COR-L47 (cell line): ENCODE data around the gene ARL4C.

Experiments used
- DNase-seq: peaks from one replicate; lab custom pipeline; 2025; lab: John Stamatoyannopoulos, UW

The ARL4C gene

GRCh38 chr2:234500394-234501006 lies 3.6 kb upstream of the ARL4C start:
- DNase-seq: peak; percentile 24

- DNase-seq: no peak
Measured at GRCh38 chr2:234497594-234498235, 834 bp upstream of the ARL4C start.

DNA sequence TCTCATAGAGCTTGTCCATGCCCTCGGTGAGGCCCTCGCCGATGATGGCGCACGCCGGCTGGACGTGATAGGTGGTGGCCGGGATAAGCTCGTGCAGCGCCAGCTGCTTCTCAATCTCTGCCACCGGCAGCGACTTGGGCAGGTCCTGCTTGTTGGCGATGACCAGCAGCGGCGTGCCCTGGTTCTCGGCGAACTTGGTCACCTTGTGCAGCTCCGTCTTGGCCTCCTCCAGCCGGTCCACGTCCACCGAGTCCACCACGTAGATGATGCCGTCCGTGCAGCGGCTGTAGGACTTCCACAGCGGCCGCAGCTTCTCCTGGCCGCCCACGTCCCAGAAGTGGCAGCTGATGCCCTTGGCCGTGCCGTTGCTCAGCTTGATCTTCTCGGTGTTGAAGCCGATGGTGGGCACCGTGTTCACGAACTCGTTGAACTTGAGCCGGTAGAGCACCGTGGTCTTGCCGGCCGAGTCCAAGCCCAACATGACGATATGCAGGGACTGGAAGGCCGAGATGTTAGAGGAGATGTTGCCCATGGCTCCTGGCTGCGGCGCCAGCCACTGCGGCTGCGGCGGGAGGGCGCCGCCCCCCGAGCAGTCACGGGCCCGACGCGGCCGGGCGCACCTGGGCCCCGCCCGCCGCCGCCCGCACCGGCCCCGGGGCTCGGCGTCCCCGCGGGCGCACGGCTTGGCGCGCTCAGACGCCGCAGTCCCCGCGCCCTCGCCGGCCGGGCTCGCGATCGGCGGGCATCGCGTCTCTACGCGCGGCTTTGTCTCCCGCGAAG lies 636 bp downstream of the ARL4C start:
- DNase-seq: no peak

DNA sequence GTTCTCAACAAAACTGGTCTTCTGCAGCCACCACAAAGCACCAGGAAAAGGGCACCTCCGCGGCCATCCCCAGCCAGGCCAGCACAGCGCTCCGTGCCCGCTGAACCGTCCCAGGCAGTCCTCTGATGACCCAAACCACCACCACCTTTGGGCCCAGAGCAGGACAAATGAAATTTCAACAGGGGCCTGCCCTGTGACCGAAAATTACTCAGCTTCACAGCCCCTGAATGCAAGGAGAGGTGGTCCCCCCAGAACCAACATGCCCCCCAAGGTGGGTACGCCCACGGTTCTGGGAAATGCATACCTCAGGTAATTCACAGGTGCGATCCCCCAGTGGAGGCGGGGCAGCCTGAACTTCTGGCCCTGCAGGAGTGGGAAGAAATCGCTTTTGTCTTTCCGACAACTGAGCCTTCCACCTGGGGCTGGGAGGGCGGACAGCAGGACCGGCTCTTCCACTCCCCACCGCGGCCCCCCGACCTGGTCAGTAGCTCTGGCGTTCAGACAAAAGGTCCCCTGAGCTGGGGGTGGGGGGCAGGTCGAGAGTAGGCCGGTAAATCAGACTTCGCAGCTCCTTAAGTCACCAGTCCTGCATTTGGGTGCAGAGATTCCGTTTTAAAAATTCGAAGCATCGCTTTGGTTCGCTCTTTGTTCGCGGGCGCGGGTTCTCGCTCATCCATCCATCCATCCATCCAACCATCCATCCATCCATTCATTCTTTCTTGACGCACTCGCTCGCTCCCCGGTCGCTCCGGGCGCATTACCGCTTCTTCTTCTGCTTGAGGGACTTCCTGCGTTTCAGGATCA lies 1.4 kb downstream of the ARL4C start:
- DNase-seq: no peak

DNA sequence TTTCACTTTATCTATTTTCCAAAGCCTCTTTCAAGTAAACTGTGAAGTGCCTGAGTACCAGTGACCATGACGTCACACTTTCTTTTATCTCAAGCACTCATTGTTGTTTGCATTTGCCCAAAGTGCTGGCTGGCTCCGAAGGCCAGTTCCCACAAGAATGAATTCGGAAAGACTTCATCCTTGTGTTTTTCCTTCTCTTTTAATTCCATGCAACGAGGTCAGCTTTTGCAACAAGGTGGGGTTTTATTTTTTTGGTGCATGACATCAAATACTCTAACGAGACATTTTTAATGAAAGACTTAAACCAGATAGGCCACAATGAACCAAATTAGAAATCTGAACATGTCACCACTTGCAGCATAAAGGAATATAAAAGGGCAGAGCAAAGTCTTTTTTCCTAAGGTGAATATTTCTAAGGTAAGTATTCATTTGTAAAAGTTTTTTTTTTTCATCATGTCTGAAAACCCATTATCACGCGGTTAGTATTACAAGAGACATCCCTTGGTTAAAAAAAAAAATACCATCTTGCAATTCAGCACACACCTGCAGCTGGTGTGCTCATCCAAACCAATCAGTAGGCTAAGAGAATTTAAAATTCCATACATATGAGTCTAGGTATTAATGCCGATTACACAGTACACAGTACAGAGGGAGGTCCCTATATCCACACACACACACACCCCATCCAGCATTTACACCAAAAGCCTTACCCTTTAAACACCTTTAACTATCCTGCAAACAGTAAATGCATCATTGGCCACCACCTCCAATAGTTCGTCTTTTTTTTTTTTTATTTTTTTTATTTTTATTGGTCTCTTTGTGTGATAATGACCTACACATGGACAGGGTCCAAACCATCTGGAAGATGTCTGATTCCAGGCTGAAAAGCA lies 2.3 kb downstream of the ARL4C start:
- DNase-seq: peak; percentile 14

GRCh38 chr2:234493796-234494195 lies 3.1 kb downstream of the ARL4C start:
- no peak for DNase-seq

GRCh38 chr2:234492717-234493485 lies 4.0 kb downstream of the ARL4C start:
- DNase-seq: no peak

DNA sequence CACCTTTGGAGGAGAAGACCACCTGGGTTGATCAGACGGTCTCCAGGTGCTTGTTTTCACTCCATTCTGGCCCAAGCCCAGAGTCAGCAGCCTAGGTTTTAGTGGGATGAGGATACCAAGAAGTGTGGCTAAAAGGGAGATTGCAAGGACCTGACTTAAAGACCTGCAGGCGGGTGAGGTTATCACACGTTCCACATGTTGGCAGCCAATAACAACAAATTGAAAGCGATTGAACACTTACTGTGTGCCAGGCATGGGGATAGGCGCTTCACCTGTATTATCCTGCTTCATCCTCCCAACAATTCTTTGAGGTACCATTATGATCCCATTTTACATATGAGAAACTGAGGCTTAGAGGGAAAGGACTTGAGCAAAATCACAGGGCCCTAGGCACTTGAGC lies 5.0 kb downstream of the ARL4C start:
- no peak for DNase-seq

- no peak for DNase-seq
Measured at GRCh38 chr2:234491281-234491680, 5.6 kb downstream of the ARL4C start.

GRCh38 chr2:234490271-234491091 lies 6.4 kb downstream of the ARL4C start:
- DNase-seq: no peak

DNA sequence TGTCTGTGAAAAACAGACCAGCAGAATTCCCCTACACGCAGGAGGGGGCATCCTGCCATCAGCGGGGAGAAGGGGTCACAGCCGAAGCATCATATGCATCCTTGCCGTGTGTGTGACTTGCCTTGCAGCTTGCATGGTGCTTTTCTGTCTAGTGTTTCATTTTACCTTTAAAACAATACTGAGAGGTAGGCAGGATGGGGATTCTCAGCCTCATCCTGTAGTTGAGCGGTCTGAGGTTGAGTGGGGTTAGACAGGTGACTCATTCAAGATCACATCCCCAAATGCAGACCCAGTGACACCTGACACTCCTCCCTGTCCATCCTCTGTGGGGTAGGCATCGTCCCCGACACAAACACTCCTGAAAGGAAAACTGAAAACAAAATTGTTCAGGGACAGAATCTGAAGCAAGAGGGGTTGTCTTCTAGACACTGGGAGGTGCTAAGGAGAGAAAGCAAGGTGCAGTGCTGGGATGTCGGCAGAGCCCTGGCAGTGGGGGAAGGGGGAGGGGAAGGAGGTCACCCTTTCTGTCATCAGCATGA lies 7.9 kb downstream of the ARL4C start:
- DNase-seq: no peak

DNA sequence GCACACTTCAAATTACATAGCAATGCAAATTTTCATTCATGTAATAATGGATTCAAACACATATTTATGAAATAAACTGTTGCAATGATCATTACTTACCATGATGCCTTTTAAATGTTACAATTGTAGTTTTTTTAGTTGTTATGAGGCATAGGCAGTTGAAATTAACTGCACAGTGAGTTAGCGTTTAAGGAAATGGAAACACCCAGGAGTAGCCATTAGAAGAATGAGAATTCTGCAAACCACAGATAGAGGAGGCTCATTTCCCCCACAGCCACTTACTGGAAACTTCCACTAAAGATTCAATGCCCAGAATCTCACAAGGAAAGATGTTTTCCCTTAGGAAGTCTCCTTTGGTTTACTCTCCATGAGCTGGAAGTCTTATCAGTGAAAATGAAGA lies 8.4 kb downstream of the ARL4C start:
- DNase-seq: no peak

GRCh38 chr2:234487356-234487755 lies 9.5 kb downstream of the ARL4C start:
- DNase-seq: no peak

DNA sequence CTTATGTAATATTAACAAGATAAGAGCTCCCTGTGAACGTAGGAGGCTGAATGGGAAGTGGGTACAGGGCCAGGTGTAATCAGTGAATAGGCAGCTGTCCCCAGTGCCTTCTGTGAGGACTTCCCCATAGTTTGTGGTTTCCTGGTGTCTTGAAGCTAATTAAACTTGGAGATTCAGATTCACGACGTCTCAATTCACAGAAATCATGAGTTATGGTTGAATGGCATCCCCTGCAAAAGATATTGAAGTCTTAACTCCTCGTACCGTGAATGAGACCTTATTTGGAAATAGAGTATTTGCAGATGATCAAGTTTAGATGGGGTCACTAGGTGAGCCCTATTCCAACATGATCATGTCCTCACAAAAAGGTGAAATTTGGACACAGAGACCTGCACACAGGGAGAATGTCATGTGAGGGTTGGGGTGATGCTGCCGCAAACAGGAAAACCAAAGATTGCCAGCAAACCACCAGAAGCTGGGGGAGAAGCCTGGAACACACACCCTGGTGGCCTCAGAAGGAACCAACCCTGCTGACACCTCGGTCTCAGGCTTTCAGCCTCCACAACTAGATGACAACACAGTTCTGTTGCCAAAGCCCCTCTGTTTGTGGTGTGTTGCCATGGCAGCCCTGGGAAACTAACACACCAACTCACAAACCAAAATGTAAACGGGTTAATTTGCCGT lies 13.2 kb downstream of the ARL4C start:
- no peak for DNase-seq

GRCh38 chr2:234481301-234481700 lies 15.6 kb downstream of the ARL4C start:
- DNase-seq: no peak

DNA sequence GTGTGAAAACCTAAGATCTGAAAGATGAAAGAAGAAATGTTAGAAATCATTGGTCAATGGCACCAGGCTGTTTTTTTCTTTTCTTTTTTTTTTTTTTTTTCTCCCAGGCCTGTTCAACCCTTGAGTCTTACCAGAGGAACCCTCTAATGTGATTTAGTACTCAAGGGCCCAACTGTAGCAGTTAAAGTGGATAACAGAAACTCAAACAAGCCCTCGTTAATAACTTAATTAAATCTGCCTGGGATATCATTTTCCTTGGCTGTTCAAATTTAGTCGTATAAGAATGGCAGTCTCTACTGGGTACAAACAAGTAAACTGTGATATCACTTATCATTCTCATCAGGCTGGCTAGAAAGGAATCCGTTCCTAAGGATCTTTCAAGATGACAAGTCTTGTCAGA lies 16.5 kb downstream of the ARL4C start:
- DNase-seq: no peak

DNA sequence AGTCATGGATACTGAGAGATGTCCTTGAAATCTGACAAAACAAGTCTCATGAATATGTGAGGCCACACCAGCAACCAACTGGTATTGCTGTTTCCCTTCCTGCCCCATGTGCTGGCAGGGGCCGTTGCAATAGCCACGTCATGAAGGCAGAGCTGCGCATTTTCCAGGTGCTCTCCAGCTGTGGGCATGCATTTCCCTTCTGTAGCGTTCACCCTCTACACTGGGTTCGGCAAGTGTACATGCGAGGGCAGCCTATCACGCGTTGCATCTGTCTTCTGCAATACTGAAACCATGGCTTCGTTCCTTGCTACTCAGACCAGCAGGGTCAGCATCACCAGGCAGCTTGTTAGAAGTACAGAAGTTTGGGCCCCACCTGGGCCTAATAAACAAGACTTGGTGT lies 17.4 kb downstream of the ARL4C start:
- no peak for DNase-seq

DNA sequence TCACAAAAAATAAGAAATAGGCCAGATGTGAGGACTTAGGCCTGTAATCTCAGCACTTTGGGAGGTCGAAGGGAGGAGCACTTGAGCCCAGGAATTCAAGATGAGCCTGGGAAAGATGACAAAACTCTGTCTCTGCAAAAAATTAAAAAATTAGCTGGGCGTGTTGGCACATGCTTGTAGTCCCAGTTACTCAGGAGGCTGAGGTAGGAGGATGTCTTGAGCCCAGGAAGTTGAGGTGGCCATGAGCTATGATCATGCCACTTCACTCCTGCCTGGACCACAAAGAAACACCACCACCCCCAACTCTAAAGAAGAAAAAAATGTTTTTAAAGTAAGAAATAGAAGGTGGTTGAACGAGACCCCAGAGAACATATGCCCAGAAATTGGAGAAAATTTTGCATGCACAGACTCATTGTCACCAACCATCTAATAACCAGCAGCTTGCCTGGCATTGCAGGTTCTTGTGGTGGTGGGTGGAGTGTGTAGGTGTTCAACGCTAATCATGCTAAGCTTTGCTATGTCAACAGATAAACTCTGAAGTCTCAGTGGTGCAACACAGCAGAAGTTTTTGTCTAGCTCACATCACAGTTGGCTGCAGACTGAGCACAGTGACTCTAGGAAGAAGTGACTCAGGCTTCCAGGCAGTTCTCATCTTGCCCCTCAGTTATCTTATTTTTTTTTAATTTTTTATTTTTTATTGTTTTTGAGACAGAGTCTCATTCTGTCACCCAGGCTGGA lies 18.6 kb downstream of the ARL4C start:
- DNase-seq: no peak
